AG04450 (cell line): ENCODE results near the gene HTR3B. TPM values are rescaled to one million over a fixed set of nuclear protein-coding genes. Genes with fewer than 3 reads are reported as not detected.
"Not testable (repeated sequence)": the region's sequence is repeated elsewhere in the genome, so short reads cannot be mapped to it uniquely, and the experiment has no call there.

Experiments used
- CTCF ChIA-PET: fragments of 300-600, 350-600 bp; formaldehyde crosslinking; extraction: SDS; loops from one replicate; lab custom pipeline; 2022; ENCODE audit warnings: antibody characterized with exemption, inconsistent platforms; lab: Charles Lee
- POLR2A ChIA-PET: fragments of 350-600 bp; formaldehyde crosslinking; extraction: SDS; loops from one replicate; lab custom pipeline; 2021; ENCODE audit warnings: antibody characterized with exemption, inconsistent platforms; lab: Yijun Ruan, JAX
- DNase-seq: peaks from one replicate; pipeline ENCODE4 v3.0.0-alpha.2; 2011; ENCODE audit warnings: low read depth, low spot score
- H3K27ac ChIP-seq: one replicate; pipeline ENCODE4 v1.5.1; 2012; ENCODE audit warnings: low read depth, low read length, control low read depth
- H3K27me3 ChIP-seq: one replicate; pipeline ENCODE4 v1.6.0; 2012; ENCODE audit warnings: low read length; ENCODE audit not compliant: control insufficient read depth, insufficient read depth
- H3K4me3 ChIP-seq: 2 replicates; pipeline ENCODE4 v1.5.1; 2011; ENCODE audit warnings: mild to moderate bottlenecking, low read depth, low read length, control low read depth
- H3K9me3 ChIP-seq: 2 replicates; pipeline ENCODE4 v1.5.1; 2012; ENCODE audit warnings: low read length; ENCODE audit not compliant: control insufficient read depth, insufficient read depth
- CTCF ChIP-seq: IDR thresholded peaks from 2 replicates; pipeline ENCODE4 v1.5.1; 2011; ENCODE audit warnings: low read depth, low read length, control low read depth, inconsistent platforms
- polyA plus RNA-seq: library from polyadenylated mRNA; depleted of rRNA; stranded (reverse); fragments of >200 nt; gene quantifications from 2 replicates; pipeline ENCODE4 v1.2.3, GENCODE V29; 2011

The HTR3B gene
- polyA plus RNA-seq, 1 experiment, result not detected

DNA sequence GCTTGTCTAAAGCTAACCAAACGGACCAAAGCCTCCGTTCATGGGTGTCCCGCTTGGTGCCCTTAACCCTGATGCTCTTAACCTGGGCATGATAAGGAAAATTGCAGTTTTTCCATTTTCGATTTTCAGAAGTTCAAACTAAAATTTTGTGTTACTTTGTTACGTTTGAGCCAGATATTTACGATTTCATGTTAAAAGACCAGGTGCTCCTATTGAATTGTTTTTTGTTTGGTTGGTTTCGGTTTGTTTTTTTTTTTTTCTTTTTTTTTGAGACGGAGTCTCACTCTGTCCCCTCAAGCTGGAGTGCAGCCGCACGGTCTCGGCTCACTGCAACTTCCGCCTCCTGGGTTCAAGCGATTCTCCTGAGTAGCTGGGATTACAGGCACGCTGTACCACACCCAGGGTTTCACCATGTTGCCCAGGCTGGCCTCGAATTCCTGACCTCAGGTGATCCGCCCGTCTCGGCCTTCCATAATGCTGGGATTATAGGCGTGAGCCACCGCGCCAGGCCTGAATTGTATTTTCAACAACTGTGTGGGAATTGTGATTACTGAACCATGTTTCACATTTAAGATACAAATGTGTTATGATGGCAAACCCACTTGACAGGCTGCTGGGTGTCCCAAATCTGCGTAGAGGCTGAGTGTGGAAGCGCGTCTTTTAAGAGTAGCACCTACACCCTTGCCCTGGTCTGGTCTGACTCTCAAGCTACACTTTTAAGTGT lies 28.4 kb upstream of the HTR3B start:
- CTCF ChIA-PET, result interaction anchor here (0.6 to 1.9 kb wide), 3 partner anchors 20 to 31 kb away, joined by 4 to 8 read pairs (median 8); no protein-coding TSS in a partner anchor
- POLR2A ChIA-PET, result no interaction called here
- DNase-seq, result no peak

GRCh38 chr11:113876798-113877669 lies 27.6 kb upstream of the HTR3B start:
- ChIA-PET POLR2A (no interaction called here), CTCF (interaction anchor here (0.6 kb wide), 1 partner anchor 32 kb away, joined by 8 read pairs; no protein-coding TSS in a partner anchor)
- Histone ChIP-seq H3K27ac (peak overlapping the region; percentile 21), H3K4me3 (no peak overlapping the region), H3K9me3 (no peaks in the 10 kb centered on the region; the same call in 1 of the 2 replicates), H3K27me3 (no peaks in the 10 kb centered on the region)
- no peak for TF ChIP-seq CTCF
- no peak for DNase-seq

More for the DNA sequence above, 28.4 kb upstream of the HTR3B start:
- Histone ChIP-seq H3K27ac (peak overlapping the region; percentile 94), H3K4me3 (peak overlapping the region; percentile 70), H3K9me3 (no peaks in the 10 kb centered on the region; the same call in 1 of the 2 replicates), H3K27me3 (no peaks in the 10 kb centered on the region)
- TF ChIP-seq CTCF, result no peak

DNA sequence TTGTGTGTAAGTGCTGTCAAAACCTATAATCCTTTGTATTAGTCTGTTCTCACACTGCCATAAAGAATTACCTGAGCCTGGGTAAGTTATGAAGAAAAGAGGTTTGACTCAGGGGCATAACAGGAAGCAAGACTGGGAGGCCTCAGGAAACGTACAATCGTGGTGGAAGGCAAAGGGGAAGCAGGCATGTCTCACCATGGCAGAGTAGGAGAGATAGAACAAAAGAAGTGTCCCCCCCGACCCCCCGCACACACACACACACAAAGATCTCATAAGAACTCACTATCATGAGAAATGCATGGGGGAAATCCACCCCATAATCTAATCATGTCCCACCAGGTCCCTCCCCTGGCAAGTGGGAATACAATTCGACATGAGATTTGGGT lies 26.9 kb upstream of the HTR3B start:
- TF ChIP-seq CTCF, result no peak
- Histone ChIP-seq H3K4me3 (no peak overlapping the region), H3K9me3 (no peaks in the 10 kb centered on the region; the same call in 1 of the 2 replicates), H3K27ac (no peak overlapping the region), H3K27me3 (no peaks in the 10 kb centered on the region)
- DNase-seq, result no peak
- ChIA-PET POLR2A (no interaction called here), CTCF (no interaction called here)

- H3K9me3 ChIP-seq, H3K4me3 ChIP-seq, DNase-seq, H3K27me3 ChIP-seq, POLR2A ChIA-PET, H3K27ac ChIP-seq: not testable (repeated sequence)
- CTCF ChIA-PET, result interaction anchor here (1.1 kb wide), 1 partner anchor 17 kb away, joined by 3 read pairs; no protein-coding TSS in a partner anchor
These were observed 25.1 kb upstream of the HTR3B start for GRCh38 chr11:113879446-113879845.

GRCh38 chr11:113880971-113881370 lies 23.6 kb upstream of the HTR3B start:
- DNase-seq, result no peak
- H3K27ac ChIP-seq, result no peak overlapping the region
- no peaks in the 10 kb centered on the region for H3K27me3 ChIP-seq
- ChIA-PET POLR2A (no interaction called here), CTCF (no interaction called here)
- no peaks in the 10 kb centered on the region; the same call in 1 of the 2 replicates for H3K9me3 ChIP-seq
- no peak overlapping the region for H3K4me3 ChIP-seq
- no peak for TF ChIP-seq CTCF
